Measurements from ENCODE around the gene CWH43.
"Not testable (repeated sequence)": the region's sequence is repeated elsewhere in the genome, so short reads cannot be mapped to it uniquely, and the experiment has no call there.

Gene CWH43

DNA sequence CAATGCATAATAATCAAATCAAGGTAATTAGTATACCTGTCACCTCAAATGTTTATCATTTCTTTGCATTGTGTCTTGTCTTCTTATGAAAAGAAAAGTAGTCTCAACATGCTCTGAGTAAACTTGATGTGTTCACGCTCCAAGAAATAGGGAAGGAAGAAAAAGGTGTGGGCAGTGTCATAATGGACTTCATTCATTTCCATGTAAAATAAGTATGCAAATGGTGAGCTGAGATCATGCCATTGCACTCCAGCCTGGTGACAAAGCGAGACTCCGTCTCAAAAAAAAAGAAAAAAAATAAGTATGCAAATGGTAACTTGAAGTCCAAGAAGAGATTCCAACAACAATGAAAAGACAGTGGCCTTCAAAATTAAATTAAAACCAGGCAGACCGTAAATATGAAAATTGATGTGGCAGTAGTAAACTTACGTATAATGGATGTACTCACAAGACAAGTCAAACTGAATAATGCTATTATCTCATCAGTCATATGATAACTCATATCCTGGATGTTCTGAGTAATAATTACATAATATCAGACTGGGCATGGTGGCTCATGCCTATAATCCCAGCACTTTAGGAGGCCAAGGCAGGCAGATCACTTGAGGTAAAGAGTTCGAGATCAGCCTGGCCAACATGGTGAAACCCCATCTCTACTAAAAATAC lies 6.0 kb upstream of the CWH43 start:
- no peak for FAIRE-seq

DNA sequence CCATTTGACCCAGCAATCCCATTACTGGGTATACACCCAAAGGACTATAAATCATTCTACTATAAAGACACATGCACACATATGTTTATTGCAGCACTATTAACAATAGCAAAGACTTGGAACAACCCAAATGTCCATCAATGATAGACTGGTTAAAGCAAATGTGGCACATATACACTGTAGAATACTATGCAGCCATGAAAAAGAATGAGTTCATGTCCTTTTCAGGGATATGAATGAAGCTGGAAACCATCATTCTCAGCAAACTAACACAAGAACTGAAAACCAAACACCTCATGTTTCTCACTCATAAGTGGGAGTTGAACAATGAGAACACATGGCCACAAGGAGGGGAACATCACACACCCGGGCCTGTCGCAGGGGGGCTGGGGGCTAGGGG lies 2.1 kb upstream of the CWH43 start:
- FAIRE-seq = not testable (repeated sequence)

DNA sequence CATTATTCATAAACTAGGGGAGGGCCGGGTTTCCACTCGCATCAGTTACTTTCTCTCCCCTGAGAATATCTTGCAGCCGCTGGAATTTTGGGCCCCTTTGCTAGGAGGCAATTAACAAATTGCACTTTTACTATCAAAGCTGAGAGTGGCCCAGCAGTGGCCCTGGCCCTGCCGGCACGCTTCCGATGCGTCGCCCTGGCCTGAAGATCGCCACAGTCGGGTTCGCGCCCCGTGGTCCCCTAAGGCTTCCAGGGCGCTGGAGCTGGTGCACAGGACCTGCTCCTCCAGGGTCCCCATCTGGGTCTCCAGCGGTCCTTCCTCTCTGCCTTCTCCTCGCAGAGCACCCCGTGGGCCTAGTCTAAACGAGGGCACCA lies 486 bp upstream of the CWH43 start:
- no peak for FAIRE-seq

GRCh38 chr4:48986654-48987164 lies 634 bp downstream of the CWH43 start:
- no peak for FAIRE-seq

DNA sequence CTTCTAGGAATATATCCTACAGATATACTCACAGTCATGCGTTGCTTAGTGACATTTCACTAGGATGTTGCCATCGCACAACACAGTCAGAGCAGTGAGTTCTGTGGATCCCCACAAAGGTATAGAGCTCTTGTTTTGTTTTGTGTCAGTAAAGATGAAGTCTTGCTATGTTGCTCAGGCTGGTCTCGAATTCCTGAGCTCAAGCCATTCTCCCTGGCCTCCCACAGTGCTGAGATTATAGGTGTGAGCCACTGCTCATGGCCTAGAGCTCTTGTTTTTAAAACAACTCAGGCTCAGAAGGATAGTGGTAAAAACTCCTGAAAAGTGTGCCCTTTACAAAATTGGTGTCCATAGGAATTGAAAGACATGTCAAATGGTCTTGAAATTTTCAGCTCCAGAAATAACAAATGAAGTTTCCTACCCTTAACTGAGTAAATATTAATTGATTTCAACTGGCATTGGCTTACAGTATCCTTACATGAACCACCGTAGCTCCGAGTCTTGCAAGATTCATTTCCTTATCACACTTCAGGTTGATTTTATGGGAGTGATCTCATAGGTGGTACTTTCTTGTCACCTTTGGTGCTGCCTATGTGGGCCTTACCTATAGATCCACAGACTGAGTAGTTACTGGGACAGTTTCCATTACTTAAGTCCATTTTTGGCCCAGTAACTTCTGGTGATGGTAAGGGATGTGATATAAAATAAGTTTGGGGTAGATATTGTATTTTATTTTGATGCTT lies 3.6 kb downstream of the CWH43 start:
- no peak for FAIRE-seq

- no peak for FAIRE-seq
These were observed 5.3 kb downstream of the CWH43 start for GRCh38 chr4:48991357-48991756.

GRCh38 chr4:48997962-48998361 lies 11.9 kb downstream of the CWH43 start:
- no peak for FAIRE-seq

GRCh38 chr4:48998440-48998839 lies 12.4 kb downstream of the CWH43 start:
- no peak for FAIRE-seq

DNA sequence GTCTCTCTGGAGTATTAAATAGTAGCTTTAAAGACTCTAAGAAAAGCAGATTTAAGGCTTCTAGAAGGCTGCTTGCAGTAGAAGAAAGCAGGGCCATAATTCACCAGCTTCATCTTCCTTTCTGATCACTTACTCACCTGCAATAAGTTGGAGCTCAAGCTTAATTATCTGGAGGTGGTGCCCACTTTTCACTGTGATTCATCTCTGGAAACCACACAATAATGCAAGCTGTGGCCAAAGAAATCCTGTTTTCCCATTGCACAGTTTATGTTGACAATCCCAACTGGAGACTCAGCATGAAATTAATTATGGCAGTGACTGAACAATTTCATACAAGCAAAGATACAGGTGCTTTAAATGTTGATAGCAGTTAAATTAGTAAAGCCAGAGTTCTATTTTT lies 14.7 kb downstream of the CWH43 start:
- FAIRE-seq = no peak

- FAIRE-seq = no peak
These were observed 16.9 kb downstream of the CWH43 start for GRCh38 chr4:49002931-49003330.

GRCh38 chr4:49018718-49019295 lies 32.7 kb downstream of the CWH43 start:
- no peak for FAIRE-seq

DNA sequence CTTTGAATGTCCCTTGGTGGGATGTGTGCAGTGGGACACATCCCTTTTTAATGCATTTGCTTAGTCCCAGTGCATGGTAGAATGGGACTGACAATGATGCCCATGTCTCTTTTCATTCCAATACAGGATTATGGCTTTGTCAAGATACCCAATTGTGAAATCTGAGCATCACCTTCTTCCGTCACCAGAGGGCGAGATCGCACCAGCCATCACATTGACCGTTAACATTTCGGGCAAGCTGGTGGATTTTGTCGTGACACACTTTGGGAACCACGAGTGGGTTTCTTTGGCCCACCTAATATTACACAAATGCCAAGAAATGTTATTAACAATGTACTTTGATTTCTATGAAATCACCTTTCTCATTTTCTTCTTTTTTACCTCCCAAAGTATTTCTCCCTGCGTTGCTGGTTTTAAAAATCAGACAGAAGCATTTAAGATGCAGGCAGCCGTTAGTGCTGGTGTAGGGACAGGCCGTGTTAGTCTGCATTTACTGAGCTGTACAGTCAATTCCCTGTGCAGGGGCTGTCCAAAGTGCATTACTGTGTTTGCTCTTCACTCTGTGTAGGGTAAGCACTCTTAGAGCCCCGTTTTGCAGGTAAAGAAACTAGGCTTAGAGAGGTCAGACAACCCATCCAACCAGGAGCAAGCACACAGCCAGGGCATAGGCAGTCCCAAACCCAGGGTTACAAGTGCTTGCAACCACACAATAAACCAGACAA lies 46.5 kb downstream of the CWH43 start:
- no peak for FAIRE-seq

DNA sequence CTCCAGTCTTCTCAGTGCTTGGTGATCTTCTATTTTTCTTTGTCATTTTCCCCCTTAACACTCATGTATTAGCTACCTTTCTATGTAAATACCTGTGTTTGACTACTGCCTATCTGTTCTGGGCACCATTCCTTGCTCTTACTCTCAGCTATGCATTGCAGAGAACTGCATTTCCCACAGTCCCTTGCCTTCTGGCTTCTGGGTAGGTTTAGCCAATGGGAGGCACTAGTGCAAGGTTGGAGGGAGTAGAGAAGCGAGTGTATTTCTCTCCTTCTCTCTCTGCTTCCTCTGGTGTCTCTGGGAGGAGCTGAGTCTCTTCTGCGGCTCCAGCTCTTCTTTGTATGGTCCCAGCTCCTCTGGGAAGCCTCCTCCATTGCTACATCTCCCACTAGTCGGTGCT lies 50.5 kb downstream of the CWH43 start:
- no peak for FAIRE-seq

DNA sequence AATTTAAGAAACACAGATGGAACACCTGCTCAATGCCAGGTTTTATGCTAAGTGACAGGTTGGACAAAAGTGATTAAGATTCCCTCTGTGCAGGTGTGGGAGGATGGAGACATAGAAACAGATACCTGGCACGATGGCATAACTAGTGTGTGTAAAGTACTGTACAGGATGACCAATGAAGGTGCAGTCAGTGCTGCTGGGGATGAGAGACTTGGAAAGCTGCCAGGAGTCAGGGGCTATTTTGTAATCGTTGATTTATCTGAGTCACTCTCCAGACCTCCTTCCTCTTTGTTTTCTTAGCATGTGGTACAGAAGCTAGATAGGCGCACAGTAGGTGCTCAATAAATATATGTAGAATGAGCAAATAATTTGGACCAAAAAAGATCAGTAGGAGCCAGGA lies 58.2 kb downstream of the CWH43 start:
- FAIRE-seq = no peak

- peak; percentile 31 for FAIRE-seq
These were observed 72.2 kb downstream of the CWH43 start for GRCh38 chr4:49058306-49058705.

GRCh38 chr4:49063670-49064069 lies 77.6 kb downstream of the CWH43 start:
- FAIRE-seq = no peak

DNA sequence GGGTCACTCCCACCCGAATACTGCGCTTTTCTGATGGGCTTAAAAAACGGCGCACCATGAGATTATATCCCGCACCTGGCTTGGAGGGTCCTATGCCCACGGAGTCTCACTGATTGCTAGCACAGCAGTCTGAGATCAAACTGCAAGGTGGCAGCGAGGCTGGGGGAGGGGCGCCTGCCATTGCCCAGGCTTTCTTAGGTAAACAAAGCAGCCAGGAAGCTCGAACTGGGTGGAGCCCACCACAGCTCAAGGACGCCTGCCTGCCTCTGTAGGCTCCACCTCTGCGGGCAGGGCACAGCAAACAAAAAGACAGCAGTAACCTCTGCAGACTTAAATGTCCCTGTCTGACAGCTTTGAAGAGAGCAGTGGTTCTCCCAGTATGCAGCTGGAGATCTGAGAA lies 86.1 kb downstream of the CWH43 start:
- FAIRE-seq = not testable (repeated sequence)

DNA sequence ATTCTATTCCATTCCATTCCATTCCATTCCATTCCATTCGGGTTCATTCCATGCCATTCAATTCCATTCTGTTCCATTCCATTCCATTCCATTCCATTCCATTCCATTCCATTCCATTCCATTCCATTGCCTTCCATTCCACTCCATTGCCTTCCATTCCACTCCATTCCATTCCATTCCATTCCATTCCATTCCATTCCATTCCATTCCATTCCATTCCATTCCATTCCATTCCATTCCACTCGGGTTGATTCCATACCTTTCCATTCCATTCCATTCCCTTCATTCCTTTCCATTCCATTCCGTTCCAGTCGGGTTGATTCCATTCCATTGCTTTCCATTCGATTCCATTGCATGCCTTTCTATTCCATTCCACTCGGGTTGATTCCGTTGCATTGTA lies 105.8 kb downstream of the CWH43 start:
- not testable (repeated sequence) for FAIRE-seq

DNA sequence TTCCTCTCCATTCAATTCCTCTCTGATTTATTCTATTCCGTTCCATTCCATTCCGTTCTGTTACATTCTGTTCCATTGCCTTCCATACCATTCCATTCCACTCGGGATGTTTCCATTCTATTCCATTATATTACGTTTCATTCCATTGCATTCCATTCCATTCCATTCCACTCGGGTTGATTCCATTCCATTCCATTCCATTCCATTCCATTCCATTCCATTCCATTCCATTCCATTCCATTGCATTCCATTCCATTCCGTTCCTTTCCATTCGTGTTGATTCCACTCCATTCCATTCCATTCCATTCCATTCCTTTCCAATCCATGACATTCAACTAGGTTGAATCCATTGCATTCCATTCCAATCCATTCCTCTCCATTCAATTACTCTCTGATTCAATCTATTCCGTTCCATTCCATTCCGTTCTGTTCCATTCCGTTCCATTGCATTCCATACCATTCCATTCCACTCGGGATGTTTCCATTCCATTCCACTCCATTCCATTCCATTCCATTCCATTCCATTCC lies 106.6 kb downstream of the CWH43 start:
- FAIRE-seq = not testable (repeated sequence)

- not testable (repeated sequence) for FAIRE-seq
These were observed 110.1 kb downstream of the CWH43 start for GRCh38 chr4:49096215-49096614.

DNA sequence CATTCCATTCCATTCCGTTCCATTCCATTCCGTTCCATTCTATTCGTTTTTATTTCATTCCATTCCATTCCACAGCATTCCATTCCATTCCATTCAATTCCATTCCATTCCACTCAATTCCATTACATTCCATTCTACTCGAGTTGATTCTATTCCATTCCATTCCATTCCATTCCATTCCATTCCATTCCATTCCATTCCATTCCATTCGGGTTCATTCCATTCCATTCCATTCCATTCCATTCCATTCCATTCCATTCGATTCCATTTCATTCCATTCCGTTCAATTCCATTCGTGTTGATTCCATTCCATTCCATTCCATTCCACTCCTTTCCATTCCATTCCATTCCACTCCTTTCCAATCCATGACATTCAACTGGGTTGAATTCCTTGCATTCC lies 110.6 kb downstream of the CWH43 start:
- FAIRE-seq = not testable (repeated sequence)

- FAIRE-seq = not testable (repeated sequence)
These were observed 111.0 kb downstream of the CWH43 start for GRCh38 chr4:49097071-49097470.

GRCh38 chr4:49097505-49097904 lies 111.4 kb downstream of the CWH43 start:
- not testable (repeated sequence) for FAIRE-seq
